Endodermal cell (in vitro differentiated cells): ENCODE data around the gene LHFPL2. TPM values are rescaled to one million over a fixed set of nuclear protein-coding genes. Genes with fewer than 3 reads are reported as not detected.

ENCODE experiments used
- DNase-seq: peaks from one replicate; pipeline ENCODE4 v3.0.0-alpha.2; 2017
- H3K27ac ChIP-seq: 2 replicates; pipeline ENCODE4 v1.5.1; 2013; ENCODE audit warnings: mild to moderate bottlenecking, low read depth, low read length, moderate library complexity
- H3K27me3 ChIP-seq: 2 replicates; pipeline ENCODE4 v1.6.1; 2013; ENCODE audit warnings: mild to moderate bottlenecking, low read length, moderate library complexity; ENCODE audit not compliant: insufficient read depth, control insufficient read depth, poor library complexity, severe bottlenecking
- H3K36me3 ChIP-seq: 2 replicates; pipeline ENCODE4 v1.7.0; 2013; ENCODE audit warnings: mild to moderate bottlenecking, low read length, moderate library complexity; ENCODE audit not compliant: control insufficient read depth, insufficient read depth
- H3K4me1 ChIP-seq: one replicate; pipeline ENCODE4 v1.7.0; 2013; ENCODE audit warnings: low read length; ENCODE audit not compliant: control insufficient read depth, insufficient read depth
- H3K4me3 ChIP-seq: 2 replicates; pipeline ENCODE4 v1.5.1; 2013; ENCODE audit warnings: mild to moderate bottlenecking, low read length, moderate library complexity
- H3K9ac ChIP-seq: 2 replicates; pipeline ENCODE4 v1.6.1; 2013; ENCODE audit warnings: mild to moderate bottlenecking, low read length, moderate library complexity; ENCODE audit not compliant: poor library complexity, severe bottlenecking; ENCODE audit errors: extremely low read depth
- H3K9me3 ChIP-seq: 2 replicates; pipeline ENCODE4 v1.6.1; 2013; ENCODE audit warnings: mild to moderate bottlenecking, low read length, moderate library complexity; ENCODE audit not compliant: control insufficient read depth
- H3K27ac Mint-ChIP-seq: 2 replicates; pipeline ENCODE4 v1.8.0; 2020; ENCODE audit warnings: mixed read lengths
- H3K27me3 Mint-ChIP-seq: 2 replicates; pipeline ENCODE4 v1.8.0; 2021; ENCODE audit warnings: mild to moderate bottlenecking, mixed read lengths; ENCODE audit not compliant: insufficient read depth
- H3K36me3 Mint-ChIP-seq: 2 replicates; pipeline ENCODE4 v1.8.0; 2020; ENCODE audit warnings: low read depth, mixed read lengths
- H3K4me1 Mint-ChIP-seq: 2 replicates; pipeline ENCODE4 v1.8.0; 2020; ENCODE audit warnings: mixed read lengths
- H3K4me3 Mint-ChIP-seq: 2 replicates; pipeline ENCODE4 v1.8.0; 2020; ENCODE audit warnings: mild to moderate bottlenecking, moderate library complexity, mixed read lengths
- H3K9me3 Mint-ChIP-seq: 2 replicates; pipeline ENCODE4 v1.8.0; 2020; ENCODE audit warnings: mild to moderate bottlenecking, mixed read lengths
- WGBS, 2 experiments: methylation state at CpG; one replicate each; pipeline versions ENCODE4 v1.1.5 to v1.1.7; 2013; ENCODE audit warnings: missing lambda C conversion rate in 2 of 2, mixed read lengths in 1 of 2; ENCODE audit not compliant: insufficient coverage in 1 of 2, insufficient read length in 1 of 2; 5-methylcytosine and 5-hydroxymethylcytosine counted together
- total RNA-seq, 2 donors: library from RNA; stranded (reverse); fragmentation: NEBNext Ultra II Directional in 1 of 2; extraction: Animal tissue kit (Norgen Biotek cat#: 25700) in 1 of 2; gene quantifications; 2 replicates in 1 of 2; 3 replicates in 1 of 2; pipeline ENCODE4 v1.2.1, GENCODE V29; 2021
- TF ChIP-seq, protein P1 (sequence below): fragments of 200-600 bp; sonication (generic); conservative IDR thresholded peaks from 2 replicates; pipeline ENCODE4 v1.5.0; 2021; ENCODE audit warnings: antibody characterized with exemption, mild to moderate bottlenecking

The LHFPL2 gene
- total RNA-seq, 2 donors from 2014 or later = 136 to 238 TPM

DNA sequence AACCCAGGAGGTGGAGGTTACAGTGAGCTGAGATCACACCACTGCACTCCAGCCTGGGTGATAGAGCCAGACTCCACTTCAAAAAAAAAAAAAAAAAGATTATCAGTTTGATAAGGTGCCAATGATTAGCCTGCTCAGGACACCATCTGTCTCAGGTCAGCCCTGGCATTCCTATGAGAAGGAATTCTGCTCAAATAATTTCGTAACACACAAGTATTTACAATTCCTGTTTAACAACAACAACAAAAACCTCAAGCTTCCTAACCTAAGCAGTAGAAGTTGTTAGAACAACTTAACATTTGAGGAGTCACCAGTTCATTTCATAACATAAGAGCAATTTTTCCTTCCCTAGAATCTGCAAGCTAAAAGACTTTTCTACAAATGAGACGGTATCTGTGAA, 85.0 kb downstream of the LHFPL2 start:
- Mint-ChIP-seq H3K36me3 (peaks cover 57% of the 10 kb centered on the region), H3K4me3 (no peak overlapping the region), H3K27ac (peak overlapping the region; percentile 41), H3K4me1 (peaks cover 23% of the 10 kb centered on the region), H3K27me3 (no peaks in the 10 kb centered on the region), H3K9me3 (no peaks in the 10 kb centered on the region)
- Histone ChIP-seq H3K4me1 (peaks cover 5% of the 10 kb centered on the region), H3K4me3 (no peak overlapping the region), H3K27ac (no peak overlapping the region), H3K9ac (no peak overlapping the region), H3K9me3 (no peaks in the 10 kb centered on the region), H3K27me3 (no peaks in the 10 kb centered on the region), H3K36me3 (peaks cover 53% of the 10 kb centered on the region)
- DNase-seq = no peak
- TF ChIP-seq, protein P1, sequence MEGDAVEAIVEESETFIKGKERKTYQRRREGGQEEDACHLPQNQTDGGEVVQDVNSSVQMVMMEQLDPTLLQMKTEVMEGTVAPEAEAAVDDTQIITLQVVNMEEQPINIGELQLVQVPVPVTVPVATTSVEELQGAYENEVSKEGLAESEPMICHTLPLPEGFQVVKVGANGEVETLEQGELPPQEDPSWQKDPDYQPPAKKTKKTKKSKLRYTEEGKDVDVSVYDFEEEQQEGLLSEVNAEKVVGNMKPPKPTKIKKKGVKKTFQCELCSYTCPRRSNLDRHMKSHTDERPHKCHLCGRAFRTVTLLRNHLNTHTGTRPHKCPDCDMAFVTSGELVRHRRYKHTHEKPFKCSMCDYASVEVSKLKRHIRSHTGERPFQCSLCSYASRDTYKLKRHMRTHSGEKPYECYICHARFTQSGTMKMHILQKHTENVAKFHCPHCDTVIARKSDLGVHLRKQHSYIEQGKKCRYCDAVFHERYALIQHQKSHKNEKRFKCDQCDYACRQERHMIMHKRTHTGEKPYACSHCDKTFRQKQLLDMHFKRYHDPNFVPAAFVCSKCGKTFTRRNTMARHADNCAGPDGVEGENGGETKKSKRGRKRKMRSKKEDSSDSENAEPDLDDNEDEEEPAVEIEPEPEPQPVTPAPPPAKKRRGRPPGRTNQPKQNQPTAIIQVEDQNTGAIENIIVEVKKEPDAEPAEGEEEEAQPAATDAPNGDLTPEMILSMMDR = no peak
- WGBS, 2 experiments = 69 to 100% methylated on average over 1 to 2 of the region's 2 CpGs

DNA sequence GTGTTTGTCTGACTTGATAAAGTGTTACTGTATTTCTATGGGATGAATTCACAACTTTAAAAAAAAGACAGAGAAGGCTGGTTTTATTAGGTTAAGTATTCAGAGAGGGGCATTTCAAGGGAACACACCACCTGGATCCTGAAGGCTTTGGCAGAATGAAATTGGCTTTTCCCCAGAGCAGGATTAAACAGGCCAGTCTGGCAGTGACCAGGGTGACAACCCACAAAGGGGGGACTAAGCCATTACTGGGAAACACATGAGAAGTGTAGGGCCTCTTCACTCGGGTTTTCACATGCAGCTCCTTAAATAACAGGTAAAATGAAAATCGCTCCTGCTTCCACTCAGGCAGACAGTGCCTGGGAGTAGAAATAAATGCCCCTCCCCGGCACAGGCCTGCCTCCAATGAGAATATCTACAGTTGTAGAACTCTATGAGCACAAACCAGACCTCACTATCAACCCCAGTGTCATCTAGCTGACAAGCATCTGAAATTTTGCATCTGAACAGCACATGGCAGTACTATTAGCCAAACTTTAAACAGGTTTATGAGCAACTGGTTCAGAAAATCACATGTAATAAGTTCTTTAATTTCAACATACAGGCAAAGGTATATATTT, 85.8 kb downstream of the LHFPL2 start:
- 91 to 94% methylated on average over 3 of the region's 3 CpGs for WGBS, 2 experiments
- Histone ChIP-seq H3K36me3 (peaks cover 53% of the 10 kb centered on the region), H3K4me3 (no peak overlapping the region), H3K27me3 (no peaks in the 10 kb centered on the region), H3K9me3 (no peaks in the 10 kb centered on the region), H3K27ac (no peak overlapping the region), H3K4me1 (peaks cover 5% of the 10 kb centered on the region), H3K9ac (no peak overlapping the region)
- Mint-ChIP-seq H3K36me3 (peaks cover 57% of the 10 kb centered on the region), H3K27ac (no peak overlapping the region), H3K9me3 (no peaks in the 10 kb centered on the region), H3K4me1 (peaks cover 17% of the 10 kb centered on the region), H3K4me3 (no peak overlapping the region), H3K27me3 (no peaks in the 10 kb centered on the region)
- no peak for DNase-seq
- TF ChIP-seq, protein P1 = no peak

DNA sequence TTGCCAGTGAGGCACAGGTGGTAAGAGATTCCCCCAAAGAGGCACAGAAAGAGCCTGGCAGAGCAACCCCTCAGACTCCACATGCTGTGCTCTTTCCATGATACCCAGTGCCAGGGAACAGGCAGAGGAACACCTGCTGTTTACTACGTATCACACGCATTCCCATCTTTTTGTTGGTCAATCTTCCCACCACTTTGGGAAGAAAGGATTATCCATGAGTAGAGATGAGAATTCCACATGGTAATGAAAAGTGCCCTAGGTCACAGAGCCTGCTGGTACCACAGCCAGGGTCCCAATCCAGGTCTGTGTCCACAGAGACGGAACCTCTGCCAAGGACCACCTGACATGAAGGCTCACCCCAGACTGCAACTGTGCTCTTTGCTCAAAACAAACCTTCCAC, 86.6 kb downstream of the LHFPL2 start:
- no peaks in the 10 kb centered on the region for H3K27me3 ChIP-seq
- H3K4me1 ChIP-seq = peaks cover 6% of the 10 kb centered on the region
- no peak for DNase-seq
- Mint-ChIP-seq H3K9me3 (no peaks in the 10 kb centered on the region), H3K4me1 (peaks cover 20% of the 10 kb centered on the region), H3K27me3 (no peaks in the 10 kb centered on the region), H3K36me3 (peaks cover 56% of the 10 kb centered on the region), H3K27ac (no peak overlapping the region), H3K4me3 (no peak overlapping the region)
- no peak overlapping the region for H3K27ac ChIP-seq
- H3K9ac ChIP-seq = no peak overlapping the region
- 78 to 97% methylated on average over 1 to 3 of the region's 3 CpGs for WGBS, 2 experiments
- TF ChIP-seq, protein P1 = no peak
- no peak overlapping the region for H3K4me3 ChIP-seq
- peaks cover 58% of the 10 kb centered on the region for H3K36me3 ChIP-seq
- H3K9me3 ChIP-seq = no peaks in the 10 kb centered on the region
